Measurements from ENCODE around the gene GRIN2A.

GRCh38 chr16:10026593-10026992 lies 155.6 kb downstream of the GRIN2A start:
- TF ChIP-seq POLR2A (IDR thresholded peaks at IDR 0.05) (no peak), CTCF (IDR thresholded peaks at IDR 0.05) (no peak)
